ENCODE results near the gene GDA. TPM values are rescaled to one million over a fixed set of nuclear protein-coding genes. Genes with fewer than 3 reads are reported as not detected.

GDA gene
- total and polyA plus RNA-seq, 9 of the 15 experiments (the other 6 are each of a cell fraction or from before 2014, with no cell fraction given) = 4.5 to 18.0 (median 12.7) TPM

DNA sequence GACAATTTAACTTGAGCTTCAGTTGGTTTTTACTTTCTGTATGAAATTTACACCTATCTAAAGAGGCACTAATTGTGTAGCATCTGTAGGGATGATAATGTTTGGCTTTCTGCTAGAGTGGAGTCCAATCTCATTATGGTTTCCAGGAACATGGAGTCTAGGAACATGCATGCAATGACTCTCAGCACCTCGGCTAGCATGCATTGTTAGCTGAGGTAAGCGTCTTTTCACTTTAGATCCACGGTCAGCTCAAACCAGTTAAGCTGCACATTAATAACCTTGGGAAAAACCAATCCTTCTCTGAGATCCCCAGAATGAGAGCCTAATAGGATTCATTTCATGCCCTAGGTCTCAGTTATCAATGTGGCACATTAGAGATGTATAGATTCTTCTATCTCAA, 7.8 kb upstream of the GDA start:
- Histone ChIP-seq H3K27ac (ENCODE audit: extremely low read depth, low read depth, low read length) (no peak overlapping the region), H3K9me3 (replicated peaks; ENCODE audit: control insufficient read depth, insufficient read depth, low read depth, low read length) (no peaks in the 10 kb centered on the region), H2AFZ (ENCODE audit: low read depth, low read length) (no peak overlapping the region), H3K9me1 (ENCODE audit: control insufficient read depth, insufficient read depth, low read length) (no peaks in the 10 kb centered on the region), H3K36me3 (ENCODE audit: control insufficient read depth, insufficient read depth, low read length) (peaks cover 6% of the 10 kb centered on the region; the same call in 1 of the 3 replicates), H3K4me2 (ENCODE audit: insufficient read depth, low read length) (no peak overlapping the region), H3K4me3 (no peak overlapping the region), H3K79me2 (ENCODE audit: control insufficient read depth, insufficient read depth, low read length) (peaks cover 6% of the 10 kb centered on the region; the same call in 2 of the 3 replicates), H3K4me1 (replicated peaks in 1 of 2; ENCODE audit: control insufficient read depth in 2 of 2, insufficient read depth in 2 of 2, low read length in 2 of 2) (no peaks in the 10 kb centered on the region; a peak in 1 of 5 replicates), H4K20me1 (replicated peaks; ENCODE audit: control insufficient read depth, insufficient read depth, low read length) (no peaks in the 10 kb centered on the region), H3K27me3 (ENCODE audit: control insufficient read depth in 2 of 2, insufficient read depth in 2 of 2, low read length in 2 of 2) (no peaks in the 10 kb centered on the region), H3K9ac (ENCODE audit: insufficient read depth in 1 of 2, low read depth in 2 of 2, low read length in 2 of 2) (no peak overlapping the region)
- 95% methylated on average over 3 of the region's 3 CpGs for WGBS (ENCODE audit: insufficient coverage, low coverage, missing lambda C conversion rate)
- ChIA-PET POLR2A (interaction anchor here (0.6 kb wide), 1 partner anchor 528 kb away, joined by 4 read pairs; no protein-coding TSS in a partner anchor), CTCF (ENCODE audit: low intra/inter-chr PET ratio) (no interaction called here)
- no peak for FAIRE-seq
- intact Hi-C loops (cut with micrococcal nuclease) (no loop called here), in situ Hi-C loops (cut with MboI) (no loop called here)
- no peak for DNase-seq (ENCODE audit: extremely low read depth in 1 of 4, low spot score in 3 of 4)
- TF ChIP-seq, protein P1, sequence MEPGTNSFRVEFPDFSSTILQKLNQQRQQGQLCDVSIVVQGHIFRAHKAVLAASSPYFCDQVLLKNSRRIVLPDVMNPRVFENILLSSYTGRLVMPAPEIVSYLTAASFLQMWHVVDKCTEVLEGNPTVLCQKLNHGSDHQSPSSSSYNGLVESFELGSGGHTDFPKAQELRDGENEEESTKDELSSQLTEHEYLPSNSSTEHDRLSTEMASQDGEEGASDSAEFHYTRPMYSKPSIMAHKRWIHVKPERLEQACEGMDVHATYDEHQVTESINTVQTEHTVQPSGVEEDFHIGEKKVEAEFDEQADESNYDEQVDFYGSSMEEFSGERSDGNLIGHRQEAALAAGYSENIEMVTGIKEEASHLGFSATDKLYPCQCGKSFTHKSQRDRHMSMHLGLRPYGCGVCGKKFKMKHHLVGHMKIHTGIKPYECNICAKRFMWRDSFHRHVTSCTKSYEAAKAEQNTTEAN (CRISPR knock-in tag; IDR thresholded peaks at IDR 0.05) = no peak
- TF ChIP-seq, protein P2, sequence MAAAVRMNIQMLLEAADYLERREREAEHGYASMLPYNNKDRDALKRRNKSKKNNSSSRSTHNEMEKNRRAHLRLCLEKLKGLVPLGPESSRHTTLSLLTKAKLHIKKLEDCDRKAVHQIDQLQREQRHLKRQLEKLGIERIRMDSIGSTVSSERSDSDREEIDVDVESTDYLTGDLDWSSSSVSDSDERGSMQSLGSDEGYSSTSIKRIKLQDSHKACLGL (CRISPR knock-in tag; IDR thresholded peaks at IDR 0.05; ENCODE audit: borderline replicate concordance, poor library complexity, severe bottlenecking) = no peak
- BruUV-seq (replicated peaks) = no TSS peak
- ATAC-seq = no peak
